GM23338 (cell line): Measurements from ENCODE around the gene GCN1. TPM values are rescaled to one million over a fixed set of nuclear protein-coding genes. Genes with fewer than 3 reads are reported as not detected.

Experiments used
- ATAC-seq: fragments of 200-7000 bp; cut with Tn5 transposase; 3 replicates; pipeline ENCODE4 v1.9.1; 2020
- DNase-seq: peaks from one replicate; pipeline ENCODE4 v3.0.0-alpha.2; 2015; ENCODE audit warnings: low spot score
- H2AFZ ChIP-seq: fragments of 200-600 bp; sonication (generic); 2 replicates; pipeline ENCODE4 v1.8.0; 2016; ENCODE audit warnings: antibody characterized with exemption, mild to moderate bottlenecking, moderate library complexity
- H3F3A ChIP-seq: fragments of 200-600 bp; sonication (generic); replicated peaks from 2 replicates; pipeline ENCODE4 v1.8.0; 2017; ENCODE audit warnings: antibody characterized with exemption, mixed run types, low read depth
- H3K27ac ChIP-seq: fragments of 200-600 bp; sonication (generic); 2 replicates; pipeline ENCODE4 v1.6.1; 2016; ENCODE audit warnings: low read depth
- H3K27me3 ChIP-seq: fragments of 200-600 bp; sonication (generic); 2 replicates; pipeline ENCODE4 v1.8.0; 2016; ENCODE audit warnings: mild to moderate bottlenecking, mixed run types, moderate library complexity; ENCODE audit not compliant: insufficient read depth
- H3K36me3 ChIP-seq: fragments of 200-600 bp; sonication (generic); 2 replicates; pipeline ENCODE4 v1.8.0; 2016; ENCODE audit warnings: mild to moderate bottlenecking; ENCODE audit not compliant: insufficient read depth
- H3K4me1 ChIP-seq: fragments of 200-600 bp; sonication (generic); 2 replicates; pipeline ENCODE4 v1.8.0; 2016; ENCODE audit warnings: mild to moderate bottlenecking, moderate library complexity; ENCODE audit not compliant: insufficient read depth
- H3K4me2 ChIP-seq: fragments of 200-600 bp; sonication (generic); 2 replicates; pipeline ENCODE4 v1.7.1; 2017; ENCODE audit warnings: mixed run types
- H3K4me3 ChIP-seq: fragments of 200-600 bp; sonication (generic); 2 replicates; pipeline ENCODE4 v1.6.1; 2016; ENCODE audit warnings: mixed run types
- H3K79me2 ChIP-seq: fragments of 200-600 bp; sonication (generic); replicated peaks from 2 replicates; pipeline ENCODE4 v1.8.0; 2017; ENCODE audit warnings: mild to moderate bottlenecking; ENCODE audit not compliant: insufficient read depth
- H3K9me2 ChIP-seq: fragments of 200-600 bp; sonication (generic); 2 replicates; pipeline ENCODE4 v1.8.0; 2017; ENCODE audit not compliant: insufficient read depth
- H4K20me1 ChIP-seq: fragments of 200-600 bp; sonication (generic); replicated peaks from 2 replicates; pipeline ENCODE4 v1.8.0; 2017; ENCODE audit warnings: mild to moderate bottlenecking; ENCODE audit not compliant: insufficient read depth
- H3K27ac Mint-ChIP-seq: 2 replicates; pipeline ENCODE4 v1.8.0; 2020; ENCODE audit warnings: inconsistent platforms, mild to moderate bottlenecking, moderate library complexity, mixed read lengths
- H3K27me3 Mint-ChIP-seq: 3 replicates; pipeline ENCODE4 v1.8.0; 2022; ENCODE audit warnings: low read depth, mild to moderate bottlenecking, moderate library complexity, mixed read lengths, inconsistent platforms; ENCODE audit not compliant: insufficient read depth, poor library complexity
- H3K36me3 Mint-ChIP-seq: 3 replicates; pipeline ENCODE4 v1.8.0; 2021; ENCODE audit warnings: low read depth, mild to moderate bottlenecking, inconsistent platforms, moderate library complexity, mixed read lengths
- H3K4me1 Mint-ChIP-seq: 3 replicates; pipeline ENCODE4 v1.8.0; 2020; ENCODE audit warnings: mild to moderate bottlenecking, inconsistent platforms, mixed read lengths
- H3K4me3 Mint-ChIP-seq: 3 replicates; pipeline ENCODE4 v1.8.0; 2021; ENCODE audit warnings: moderate library complexity, mild to moderate bottlenecking, inconsistent platforms, mixed read lengths
- H3K9me3 Mint-ChIP-seq: 3 replicates; pipeline ENCODE4 v1.8.0; 2020; ENCODE audit warnings: moderate library complexity, mild to moderate bottlenecking, inconsistent platforms, mixed read lengths
- CREB1 ChIP-seq: fragments of 250-450 bp; sonication (Bioruptor Pico); IDR thresholded peaks from 2 replicates; pipeline ENCODE4 v1.5.0; 2020; ENCODE audit warnings: low read depth, mild to moderate bottlenecking, moderate library complexity
- ETS1 ChIP-seq: IDR thresholded peaks from 2 replicates; pipeline ENCODE4 v1.6.1; 2016; ENCODE audit warnings: antibody characterized with exemption
- JUNB ChIP-seq: IDR thresholded peaks from one replicate; pipeline ENCODE4 v1.6.1; 2016; ENCODE audit warnings: antibody characterized with exemption; ENCODE audit not compliant: unreplicated experiment
- polyA plus RNA-seq: library from polyadenylated mRNA; unstranded; fragments of >200 nt; fragmentation: Nextera tagmentation; extraction: Ambion mirVana; gene quantifications from 2 replicates; pipeline ENCODE4 v1.2.1, GENCODE V29; 2016
- total RNA-seq: library from RNA; depleted of rRNA; stranded (reverse); fragments of >200 nt; shearing (Covaris generic); gene quantifications from 2 replicates; pipeline ENCODE4 v1.2.3, GENCODE V29; 2014
- TF ChIP-seq, protein P1 (sequence below), 2 experiments: fragments of 200-600 bp in 1 of 2; sonication (generic) in 1 of 2; conservative IDR thresholded peaks; 2 replicates each; pipeline versions ENCODE4 v1.5.1 to v1.6.1; 2016 to 2017; ENCODE audit warnings: antibody characterized with exemption in 2 of 2, low read depth in 2 of 2, mild to moderate bottlenecking in 2 of 2, moderate library complexity in 1 of 2
- TF ChIP-seq, protein P2 (sequence below): fragments of 250-450 bp; sonication (Bioruptor Pico); IDR thresholded peaks from 2 replicates; pipeline ENCODE4 v1.5.0; 2020; ENCODE audit warnings: mild to moderate bottlenecking, moderate library complexity

GCN1 gene
- total and polyA plus RNA-seq, 2 experiments from 2014 or later = 18.0 to 177 TPM

GRCh38 chr12:120235369-120236323 lies 41.1 kb upstream of the GCN1 start:
- H3K9me2 ChIP-seq = no peaks in the 10 kb centered on the region
- H3K4me1 Mint-ChIP-seq = peaks cover 72% of the 10 kb centered on the region
- ATAC-seq (peak; percentile 45), DNase-seq (peak; percentile 77)
- peak overlapping the region; percentile 65 for H3K4me2 ChIP-seq
- peaks cover 4% of the 10 kb centered on the region; the same call in 2 of the 3 replicates for H3K36me3 Mint-ChIP-seq
- TF ChIP-seq JUNB = no peak
- TF ChIP-seq, protein P1, sequence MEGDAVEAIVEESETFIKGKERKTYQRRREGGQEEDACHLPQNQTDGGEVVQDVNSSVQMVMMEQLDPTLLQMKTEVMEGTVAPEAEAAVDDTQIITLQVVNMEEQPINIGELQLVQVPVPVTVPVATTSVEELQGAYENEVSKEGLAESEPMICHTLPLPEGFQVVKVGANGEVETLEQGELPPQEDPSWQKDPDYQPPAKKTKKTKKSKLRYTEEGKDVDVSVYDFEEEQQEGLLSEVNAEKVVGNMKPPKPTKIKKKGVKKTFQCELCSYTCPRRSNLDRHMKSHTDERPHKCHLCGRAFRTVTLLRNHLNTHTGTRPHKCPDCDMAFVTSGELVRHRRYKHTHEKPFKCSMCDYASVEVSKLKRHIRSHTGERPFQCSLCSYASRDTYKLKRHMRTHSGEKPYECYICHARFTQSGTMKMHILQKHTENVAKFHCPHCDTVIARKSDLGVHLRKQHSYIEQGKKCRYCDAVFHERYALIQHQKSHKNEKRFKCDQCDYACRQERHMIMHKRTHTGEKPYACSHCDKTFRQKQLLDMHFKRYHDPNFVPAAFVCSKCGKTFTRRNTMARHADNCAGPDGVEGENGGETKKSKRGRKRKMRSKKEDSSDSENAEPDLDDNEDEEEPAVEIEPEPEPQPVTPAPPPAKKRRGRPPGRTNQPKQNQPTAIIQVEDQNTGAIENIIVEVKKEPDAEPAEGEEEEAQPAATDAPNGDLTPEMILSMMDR (conservative IDR thresholded peaks at IDR 0.05; ENCODE audit: low read depth in 2 of 2) = peak; percentile 53 to 63
- no peak for TF ChIP-seq CREB1 (CRISPR knock-in tag)
- TF ChIP-seq, protein P2, sequence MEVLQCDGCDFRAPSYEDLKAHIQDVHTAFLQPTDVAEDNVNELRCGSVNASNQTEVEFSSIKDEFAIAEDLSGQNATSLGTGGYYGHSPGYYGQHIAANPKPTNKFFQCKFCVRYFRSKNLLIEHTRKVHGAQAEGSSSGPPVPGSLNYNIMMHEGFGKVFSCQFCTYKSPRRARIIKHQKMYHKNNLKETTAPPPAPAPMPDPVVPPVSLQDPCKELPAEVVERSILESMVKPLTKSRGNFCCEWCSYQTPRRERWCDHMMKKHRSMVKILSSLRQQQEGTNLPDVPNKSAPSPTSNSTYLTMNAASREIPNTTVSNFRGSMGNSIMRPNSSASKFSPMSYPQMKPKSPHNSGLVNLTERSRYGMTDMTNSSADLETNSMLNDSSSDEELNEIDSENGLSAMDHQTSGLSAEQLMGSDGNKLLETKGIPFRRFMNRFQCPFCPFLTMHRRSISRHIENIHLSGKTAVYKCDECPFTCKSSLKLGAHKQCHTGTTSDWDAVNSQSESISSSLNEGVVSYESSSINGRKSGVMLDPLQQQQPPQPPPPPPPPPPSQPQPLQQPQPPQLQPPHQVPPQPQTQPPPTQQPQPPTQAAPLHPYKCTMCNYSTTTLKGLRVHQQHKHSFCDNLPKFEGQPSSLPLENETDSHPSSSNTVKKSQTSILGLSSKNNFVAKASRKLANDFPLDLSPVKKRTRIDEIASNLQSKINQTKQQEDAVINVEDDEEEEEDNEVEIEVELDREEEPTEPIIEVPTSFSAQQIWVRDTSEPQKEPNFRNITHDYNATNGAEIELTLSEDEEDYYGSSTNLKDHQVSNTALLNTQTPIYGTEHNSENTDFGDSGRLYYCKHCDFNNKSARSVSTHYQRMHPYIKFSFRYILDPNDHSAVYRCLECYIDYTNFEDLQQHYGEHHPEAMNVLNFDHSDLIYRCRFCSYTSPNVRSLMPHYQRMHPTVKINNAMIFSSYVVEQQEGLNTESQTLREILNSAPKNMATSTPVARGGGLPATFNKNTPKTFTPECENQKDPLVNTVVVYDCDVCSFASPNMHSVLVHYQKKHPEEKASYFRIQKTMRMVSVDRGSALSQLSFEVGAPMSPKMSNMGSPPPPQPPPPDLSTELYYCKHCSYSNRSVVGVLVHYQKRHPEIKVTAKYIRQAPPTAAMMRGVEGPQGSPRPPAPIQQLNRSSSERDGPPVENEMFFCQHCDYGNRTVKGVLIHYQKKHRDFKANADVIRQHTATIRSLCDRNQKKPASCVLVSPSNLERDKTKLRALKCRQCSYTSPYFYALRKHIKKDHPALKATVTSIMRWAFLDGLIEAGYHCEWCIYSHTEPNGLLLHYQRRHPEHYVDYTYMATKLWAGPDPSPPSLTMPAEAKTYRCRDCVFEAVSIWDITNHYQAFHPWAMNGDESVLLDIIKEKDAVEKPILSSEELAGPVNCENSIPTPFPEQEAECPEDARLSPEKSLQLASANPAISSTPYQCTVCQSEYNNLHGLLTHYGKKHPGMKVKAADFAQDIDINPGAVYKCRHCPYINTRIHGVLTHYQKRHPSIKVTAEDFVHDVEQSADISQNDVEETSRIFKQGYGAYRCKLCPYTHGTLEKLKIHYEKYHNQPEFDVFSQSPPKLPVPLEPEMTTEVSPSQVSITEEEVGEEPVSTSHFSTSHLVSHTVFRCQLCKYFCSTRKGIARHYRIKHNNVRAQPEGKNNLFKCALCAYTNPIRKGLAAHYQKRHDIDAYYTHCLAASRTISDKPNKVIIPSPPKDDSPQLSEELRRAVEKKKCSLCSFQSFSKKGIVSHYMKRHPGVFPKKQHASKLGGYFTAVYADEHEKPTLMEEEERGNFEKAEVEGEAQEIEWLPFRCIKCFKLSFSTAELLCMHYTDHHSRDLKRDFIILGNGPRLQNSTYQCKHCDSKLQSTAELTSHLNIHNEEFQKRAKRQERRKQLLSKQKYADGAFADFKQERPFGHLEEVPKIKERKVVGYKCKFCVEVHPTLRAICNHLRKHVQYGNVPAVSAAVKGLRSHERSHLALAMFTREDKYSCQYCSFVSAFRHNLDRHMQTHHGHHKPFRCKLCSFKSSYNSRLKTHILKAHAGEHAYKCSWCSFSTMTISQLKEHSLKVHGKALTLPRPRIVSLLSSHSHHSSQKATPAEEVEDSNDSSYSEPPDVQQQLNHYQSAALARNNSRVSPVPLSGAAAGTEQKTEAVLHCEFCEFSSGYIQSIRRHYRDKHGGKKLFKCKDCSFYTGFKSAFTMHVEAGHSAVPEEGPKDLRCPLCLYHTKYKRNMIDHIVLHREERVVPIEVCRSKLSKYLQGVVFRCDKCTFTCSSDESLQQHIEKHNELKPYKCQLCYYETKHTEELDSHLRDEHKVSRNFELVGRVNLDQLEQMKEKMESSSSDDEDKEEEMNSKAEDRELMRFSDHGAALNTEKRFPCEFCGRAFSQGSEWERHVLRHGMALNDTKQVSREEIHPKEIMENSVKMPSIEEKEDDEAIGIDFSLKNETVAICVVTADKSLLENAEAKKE (CRISPR knock-in tag) = no peak
- no peak for TF ChIP-seq ETS1
- H3K27ac ChIP-seq = peak overlapping the region; percentile 90
- H2AFZ ChIP-seq = no peak overlapping the region
- H3K9me3 Mint-ChIP-seq = no peaks in the 10 kb centered on the region
- H3K27me3 Mint-ChIP-seq = peaks cover 24% of the 10 kb centered on the region
- no peak overlapping the region for H3K4me3 ChIP-seq
- no peaks in the 10 kb centered on the region for H3K27me3 ChIP-seq
- peaks cover 14% of the 10 kb centered on the region for H4K20me1 ChIP-seq
- peaks cover 27% of the 10 kb centered on the region for H3F3A ChIP-seq
- H3K27ac Mint-ChIP-seq = peak overlapping the region; percentile 47
- peaks cover 82% of the 10 kb centered on the region for H3K79me2 ChIP-seq
- no peak overlapping the region for H3K4me3 Mint-ChIP-seq
- H3K36me3 ChIP-seq = no peaks in the 10 kb centered on the region; the same call in 1 of the 2 replicates
- H3K4me1 ChIP-seq = peaks cover 56% of the 10 kb centered on the region
